Endodermal cell (in vitro differentiated cells): ENCODE results near the gene ZNF286A. TPM values are rescaled to one million over a fixed set of nuclear protein-coding genes. Genes with fewer than 3 reads are reported as not detected.

Experiments
- total RNA-seq, 2 donors: library from RNA; stranded (reverse); fragmentation: NEBNext Ultra II Directional in 1 of 2; extraction: Animal tissue kit (Norgen Biotek cat#: 25700) in 1 of 2; gene quantifications; 2 replicates in 1 of 2; 3 replicates in 1 of 2; pipeline ENCODE4 v1.2.1, GENCODE V29; 2021

Gene ZNF286A
- total RNA-seq, 2 donors from 2014 or later = 75.1 to 81.2 TPM

Other genes with a start within 250 kb of the ZNF286A start
- 10 to 100 TPM; 16.4 to 39.7 TPM for gene CDRT4, start 232.1 kb upstream of the ZNF286A start, total RNA-seq
- gene TVP23C, start 136.3 kb upstream of the ZNF286A start, total RNA-seq = 10 to 100 TPM; 30.7 to 73.2 TPM
- under 1 TPM in 1 of 2 donors, not detected in 1; 0.55 TPM for gene FBXW10B, start 80.0 kb upstream of the ZNF286A start, total RNA-seq
- 10 to 100 TPM; 19.4 to 34.6 TPM for gene TRIM16, start 15.4 kb upstream of the ZNF286A start, total RNA-seq
- 1 to 10 TPM; 3.4 to 5.3 TPM for gene TBC1D26, start 32.5 kb downstream of the ZNF286A start, total RNA-seq
- gene ADORA2B, start 245.4 kb downstream of the ZNF286A start, total RNA-seq = 1 to 10 TPM; 1.8 to 2.0 TPM